Measurements from ENCODE around the gene MARK3. TPM values are rescaled to one million over a fixed set of nuclear protein-coding genes. Genes with fewer than 3 reads are reported as not detected.
A peak's percentile ranks its signal among the peaks of the same experiment; 100 is the strongest.

MARK3 gene
- total and polyA plus RNA-seq, 2 donors: 44.4 to 130 TPM

DNA sequence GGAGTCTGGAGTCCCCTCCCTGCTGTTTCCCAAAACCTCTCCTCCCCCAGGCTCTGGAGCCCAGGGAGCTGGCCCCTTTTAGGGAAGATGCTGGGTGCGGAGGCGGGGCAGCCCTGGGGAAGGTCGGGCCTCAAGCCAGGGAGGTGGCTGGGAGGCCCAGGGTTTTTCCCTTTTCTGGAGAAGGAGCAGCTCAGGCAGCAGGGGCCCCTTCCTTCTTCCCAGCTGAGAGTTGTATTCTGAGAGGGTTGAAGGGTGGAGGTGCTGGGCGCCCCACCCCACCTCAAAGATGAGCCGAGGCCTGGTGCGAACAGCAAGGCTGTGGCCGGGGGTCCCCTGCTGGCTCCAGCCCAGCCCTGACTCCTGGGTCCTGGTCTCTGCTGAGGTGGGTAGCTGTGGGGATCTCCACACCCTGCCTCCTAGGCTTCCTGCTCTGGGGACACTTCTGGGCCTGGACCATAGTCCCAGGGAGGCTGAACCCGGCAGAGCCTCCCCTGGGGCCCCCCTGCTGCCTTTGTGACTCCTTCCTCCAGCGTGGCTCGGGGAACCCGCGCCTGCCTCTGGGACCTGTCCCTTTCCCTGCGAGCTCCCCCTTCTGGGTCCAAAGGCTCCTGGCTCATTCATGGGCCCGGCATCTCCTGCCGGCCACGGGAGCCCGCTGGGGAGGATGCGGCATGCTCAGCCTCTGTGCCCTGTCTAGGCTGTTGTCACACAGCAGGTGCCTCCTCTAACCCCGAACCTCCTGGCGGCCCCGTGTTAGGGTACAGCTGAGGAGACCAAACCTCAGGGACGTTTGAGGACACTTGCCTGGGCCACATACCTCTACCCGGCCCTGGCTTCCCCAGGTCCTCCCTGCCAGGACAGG lies 148.2 kb downstream of the MARK3 start:
- peaks cover 6% of the 10 kb centered on the region for H3K4me1 ChIP-seq (ENCODE audit: insufficient read depth)

GRCh38 chr14:103533999-103534575 lies 148.9 kb downstream of the MARK3 start:
- Histone ChIP-seq H3K36me3 (ENCODE audit: insufficient read depth) (no peaks in the 10 kb centered on the region), H3K27ac (ENCODE audit: low read depth) (no peak overlapping the region), H3K4me3 (ENCODE audit: low read depth, low read length) (no peak overlapping the region), H3K4me1 (ENCODE audit: insufficient read depth) (peaks cover 6% of the 10 kb centered on the region)
- DNase-seq (ENCODE audit: extremely low spot score): no peak
- 60% methylated on average over 25 of the region's 25 CpGs for WGBS

More for the DNA sequence above, 148.2 kb downstream of the MARK3 start:
- Histone ChIP-seq H3K4me3 (ENCODE audit: low read depth, low read length) (no peak overlapping the region), H3K27ac (ENCODE audit: low read depth) (no peak overlapping the region), H3K36me3 (ENCODE audit: insufficient read depth) (no peaks in the 10 kb centered on the region)
- no peak for DNase-seq (ENCODE audit: extremely low spot score)
- 46% methylated on average over 23 of the region's 23 CpGs for WGBS

- DNase-seq (ENCODE audit: extremely low spot score): no peak
- peaks cover 6% of the 10 kb centered on the region for H3K4me1 ChIP-seq (ENCODE audit: insufficient read depth)
- no peak overlapping the region for H3K27ac ChIP-seq (ENCODE audit: low read depth)
- WGBS: 71% methylated on average over 22 of the region's 22 CpGs
- H3K36me3 ChIP-seq (ENCODE audit: insufficient read depth): no peaks in the 10 kb centered on the region
- H3K4me3 ChIP-seq (ENCODE audit: low read depth, low read length): no peak overlapping the region
Observed at GRCh38 chr14:103534576-103535061, 149.4 kb downstream of the MARK3 start.

DNA sequence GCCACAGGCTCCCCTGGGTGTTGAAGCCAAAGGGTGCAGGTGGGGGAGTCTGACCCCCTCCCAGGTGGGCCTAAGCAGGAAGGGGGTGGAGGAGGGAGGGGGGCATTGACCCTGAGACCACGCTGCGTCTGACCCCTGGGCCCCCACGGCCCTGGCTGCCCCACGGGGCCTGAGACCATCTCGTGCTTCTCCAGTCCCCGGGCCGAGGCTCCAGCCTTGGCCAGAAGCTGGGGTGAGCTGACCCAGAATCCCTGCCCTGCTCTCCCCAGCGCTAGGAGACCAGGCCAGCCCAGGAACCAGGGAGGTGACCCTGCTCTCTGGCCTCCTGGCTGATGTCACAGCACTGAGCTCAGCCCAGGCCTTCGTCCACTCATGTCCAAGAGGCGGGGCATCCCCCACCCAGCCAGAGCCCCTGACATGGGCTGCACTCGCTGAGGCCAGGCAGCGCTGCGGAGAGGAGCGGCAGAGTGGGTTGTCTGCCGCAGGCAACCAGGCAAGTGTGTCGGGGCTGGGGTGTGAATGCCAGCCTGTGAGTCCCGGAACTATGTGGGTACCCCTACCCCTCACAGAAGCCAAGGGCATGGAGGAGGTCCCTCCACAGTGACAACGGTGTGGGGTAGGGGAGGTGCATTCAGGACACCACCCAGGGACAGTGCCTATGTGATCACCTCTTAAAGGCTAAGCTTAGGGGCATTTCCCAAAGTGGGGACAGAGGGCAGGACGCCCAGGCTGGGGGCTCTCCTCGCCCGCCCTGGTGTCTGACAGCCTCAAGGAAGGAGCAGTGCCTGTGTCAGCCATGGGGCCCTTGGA lies 150.1 kb downstream of the MARK3 start:
- Histone ChIP-seq H3K4me1 (ENCODE audit: insufficient read depth) (no peaks in the 10 kb centered on the region), H3K27ac (ENCODE audit: low read depth) (no peak overlapping the region), H3K4me3 (ENCODE audit: low read depth, low read length) (no peak overlapping the region), H3K36me3 (ENCODE audit: insufficient read depth) (no peaks in the 10 kb centered on the region)
- no peak for DNase-seq (ENCODE audit: extremely low spot score)
- 60% methylated on average over 21 of the region's 21 CpGs for WGBS

DNA sequence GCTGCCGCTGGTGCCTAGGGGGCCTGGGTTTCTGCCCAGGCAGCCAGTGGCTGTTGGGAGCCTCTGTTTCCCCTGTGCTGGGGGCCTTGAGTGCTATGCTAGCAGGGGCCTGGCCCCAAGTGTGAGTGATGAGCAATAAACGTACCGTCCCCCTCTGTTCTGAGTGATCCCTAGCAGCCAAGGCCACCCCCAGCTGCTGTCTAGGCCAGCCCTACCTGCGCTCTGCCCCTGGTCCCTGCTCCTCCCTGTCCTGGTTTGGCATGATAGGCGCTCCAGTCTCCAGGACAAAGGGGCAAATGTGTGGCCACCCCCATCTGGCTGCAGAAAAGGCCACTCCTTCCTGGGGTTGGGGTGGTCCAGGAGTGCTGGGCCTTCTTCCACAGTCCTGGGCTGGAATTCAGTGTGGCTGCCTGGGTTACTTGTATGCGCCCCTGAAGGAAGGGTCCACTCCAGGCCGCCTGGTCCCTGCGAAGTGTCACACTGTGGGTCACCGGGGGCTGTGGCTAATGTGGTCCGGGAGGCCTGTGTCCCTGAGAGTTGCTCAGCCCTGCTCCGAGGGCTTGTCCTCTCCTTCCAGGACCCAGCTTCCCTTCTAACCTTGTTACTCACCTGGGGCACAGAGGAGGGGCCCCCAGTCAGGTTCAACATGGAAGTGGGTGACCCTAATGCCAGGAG lies 150.8 kb downstream of the MARK3 start:
- H3K36me3 ChIP-seq (ENCODE audit: insufficient read depth): no peaks in the 10 kb centered on the region
- WGBS: 84% methylated on average over 11 of the region's 11 CpGs
- H3K4me1 ChIP-seq (ENCODE audit: insufficient read depth): no peaks in the 10 kb centered on the region
- no peak overlapping the region for H3K27ac ChIP-seq (ENCODE audit: low read depth)
- H3K4me3 ChIP-seq (ENCODE audit: low read depth, low read length): no peak overlapping the region
- DNase-seq (ENCODE audit: extremely low spot score): no peak

DNA sequence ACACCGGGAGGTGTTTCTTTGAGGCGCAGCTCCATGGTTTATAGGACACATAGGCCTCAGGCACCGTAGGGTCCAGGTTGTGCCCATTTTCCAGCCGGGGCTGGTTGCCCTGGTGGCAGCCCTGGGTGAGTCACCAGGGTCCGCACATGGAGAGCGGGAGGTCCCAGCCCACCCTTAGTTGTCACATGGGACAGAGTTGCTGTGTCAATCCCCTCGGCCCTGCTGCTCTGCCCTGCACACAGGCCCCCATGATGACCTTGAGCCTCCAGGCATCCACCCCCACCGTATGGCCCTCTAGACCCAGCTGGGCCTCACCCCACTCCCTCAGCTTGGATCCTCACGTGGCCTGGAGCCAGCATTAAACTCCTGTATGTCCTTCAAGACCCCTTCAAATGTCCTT lies 151.5 kb downstream of the MARK3 start:
- H3K4me3 ChIP-seq (ENCODE audit: low read depth, low read length): no peak overlapping the region
- H3K4me1 ChIP-seq (ENCODE audit: insufficient read depth): no peaks in the 10 kb centered on the region
- H3K36me3 ChIP-seq (ENCODE audit: insufficient read depth): no peaks in the 10 kb centered on the region
- no peak overlapping the region for H3K27ac ChIP-seq (ENCODE audit: low read depth)
- DNase-seq (ENCODE audit: extremely low spot score): no peak
- WGBS: 77% methylated on average over 9 of the region's 9 CpGs

DNA sequence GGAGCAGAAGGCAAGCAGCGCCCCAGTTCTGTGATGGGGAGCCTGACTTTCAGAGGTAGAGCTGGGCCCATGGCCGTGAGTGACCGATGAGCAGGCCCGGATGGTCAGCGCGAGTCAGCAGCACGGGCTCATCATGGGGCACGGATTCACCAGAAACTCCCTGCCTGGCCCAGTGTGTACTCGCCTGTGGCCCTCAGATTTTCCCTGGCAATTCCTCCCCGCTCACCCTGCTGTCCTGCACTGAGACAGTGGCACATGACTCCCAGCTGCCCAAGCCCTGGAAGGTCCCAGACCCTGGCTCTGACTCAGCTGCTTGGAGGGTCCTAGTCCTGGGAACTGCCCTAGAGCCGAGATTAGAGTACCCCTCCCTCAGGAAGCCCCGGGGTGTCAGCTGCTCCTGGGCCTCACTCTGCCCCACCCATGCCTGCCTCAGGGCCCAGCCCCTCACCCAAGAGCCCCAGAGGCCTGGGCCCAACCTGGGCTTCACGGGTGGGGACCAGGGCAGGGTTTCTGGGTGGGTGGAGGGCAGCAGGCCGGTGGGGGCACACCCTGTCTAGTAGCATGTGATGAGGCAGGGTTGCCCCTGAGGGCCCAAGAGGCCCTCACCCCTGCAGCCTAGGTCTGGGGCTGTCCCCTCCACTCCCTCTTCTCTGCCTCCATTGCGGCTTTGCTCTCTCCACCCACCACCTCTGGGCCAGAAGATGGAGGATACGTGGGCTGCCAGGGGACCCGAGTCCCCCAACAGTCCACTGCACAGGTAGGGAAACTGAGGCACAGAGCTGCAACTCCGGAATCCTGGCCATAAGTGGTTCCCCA lies 152.2 kb downstream of the MARK3 start:
- no peak for DNase-seq (ENCODE audit: extremely low spot score)
- Histone ChIP-seq H3K27ac (ENCODE audit: low read depth) (no peak overlapping the region), H3K4me1 (ENCODE audit: insufficient read depth) (no peaks in the 10 kb centered on the region), H3K4me3 (ENCODE audit: low read depth, low read length) (no peak overlapping the region), H3K36me3 (ENCODE audit: insufficient read depth) (no peaks in the 10 kb centered on the region)
- WGBS: 73% methylated on average over 18 of the region's 18 CpGs

DNA sequence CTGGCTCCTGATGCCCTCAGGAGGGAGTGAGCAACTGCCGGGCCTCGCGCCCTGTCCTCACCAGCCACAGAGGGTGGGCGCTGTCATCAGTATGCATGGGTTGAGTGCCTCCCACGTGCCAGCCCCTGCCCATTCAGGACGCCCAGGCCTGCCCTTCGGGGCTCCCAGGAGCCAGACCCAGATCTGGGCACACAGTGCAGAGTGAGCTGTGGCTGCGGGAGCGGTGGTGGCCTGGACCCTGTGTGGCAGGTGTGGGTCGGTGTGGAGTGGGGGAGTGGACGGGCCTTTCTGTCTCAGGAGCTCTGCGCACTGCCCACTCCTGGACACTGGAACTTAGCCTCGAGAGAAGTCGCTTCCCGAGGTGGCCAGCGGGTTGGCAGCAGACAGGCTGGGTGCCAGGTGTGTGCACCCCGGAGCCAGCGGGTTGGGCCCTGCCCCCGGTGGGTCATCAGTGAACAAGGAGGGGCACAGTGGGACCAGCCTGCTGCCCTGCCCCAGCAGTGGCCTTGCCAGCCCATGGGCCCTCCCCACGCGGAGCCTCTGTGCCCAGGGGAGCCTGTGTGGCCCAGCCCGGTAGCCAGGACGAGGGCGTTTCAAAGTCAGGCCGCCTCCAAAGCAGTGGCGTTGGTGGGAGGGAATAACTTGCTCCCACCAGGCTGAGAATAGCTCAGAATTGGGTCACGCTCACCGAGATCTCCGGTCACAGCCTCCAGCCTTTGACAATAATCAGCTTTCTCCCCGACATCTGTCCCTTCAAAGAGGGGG lies 153.3 kb downstream of the MARK3 start:
- no peak overlapping the region for H3K4me3 ChIP-seq (ENCODE audit: low read depth, low read length)
- H3K4me1 ChIP-seq (ENCODE audit: insufficient read depth): no peaks in the 10 kb centered on the region
- 51% methylated on average over 30 of the region's 30 CpGs for WGBS
- no peaks in the 10 kb centered on the region for H3K36me3 ChIP-seq (ENCODE audit: insufficient read depth)
- DNase-seq (ENCODE audit: extremely low spot score): no peak
- no peak overlapping the region for H3K27ac ChIP-seq (ENCODE audit: low read depth)

GRCh38 chr14:103539056-103539825 lies 154.0 kb downstream of the MARK3 start:
- no peaks in the 10 kb centered on the region for H3K36me3 ChIP-seq (ENCODE audit: insufficient read depth)
- DNase-seq (ENCODE audit: extremely low spot score): no peak
- WGBS: 74% methylated on average over 28 of the region's 28 CpGs

DNA sequence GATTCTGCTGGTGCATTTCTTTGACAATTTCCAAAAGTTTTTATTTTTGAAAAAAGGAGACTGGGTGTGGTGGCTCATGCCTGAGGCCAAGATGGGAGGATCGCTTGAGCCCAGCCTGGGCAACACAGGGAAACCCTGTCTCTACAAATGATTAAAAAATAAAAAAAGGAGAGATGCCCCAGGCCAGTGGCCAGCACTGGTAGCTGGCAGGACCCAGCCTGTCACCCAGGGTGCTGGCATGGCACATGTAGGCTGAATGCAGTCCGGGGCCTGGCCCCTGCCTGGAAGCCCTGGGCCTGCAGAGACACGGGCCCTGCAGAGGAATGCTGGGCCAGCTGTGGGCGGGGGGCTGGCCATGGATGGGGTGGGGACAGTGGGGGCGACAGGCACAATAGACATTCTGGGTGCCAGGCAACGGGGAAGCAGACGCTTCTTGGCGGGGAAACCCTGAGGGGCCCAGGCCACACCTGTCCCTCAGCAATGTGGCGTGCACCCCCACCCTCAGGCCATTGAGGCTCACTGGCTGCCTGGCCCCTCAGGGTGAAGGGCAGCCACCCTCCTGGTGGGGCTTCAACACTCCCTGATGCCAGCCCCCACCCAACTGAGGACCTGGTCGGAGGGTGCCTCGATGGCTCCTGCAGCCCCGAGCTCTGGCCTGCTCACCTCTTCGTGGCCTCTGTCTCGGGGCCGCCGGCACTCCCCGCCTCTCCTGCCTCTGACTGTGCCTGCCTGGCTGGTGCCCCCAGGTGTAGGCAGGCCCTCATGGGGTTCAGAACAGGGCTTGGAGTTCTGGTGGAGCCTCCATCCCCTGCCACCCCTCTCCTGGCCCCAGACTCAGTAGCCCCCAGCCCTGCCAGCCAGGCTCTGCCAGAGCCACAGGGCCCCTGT lies 155.8 kb downstream of the MARK3 start:
- no peak for DNase-seq (ENCODE audit: extremely low spot score)

More at GRCh38 chr14:103539056-103539825, 154.0 kb downstream of the MARK3 start:
- Histone ChIP-seq H3K4me3 (ENCODE audit: low read depth, low read length) (no peak overlapping the region), H3K4me1 (ENCODE audit: insufficient read depth) (no peaks in the 10 kb centered on the region), H3K27ac (ENCODE audit: low read depth) (no peak overlapping the region)

More for the DNA sequence above, 155.8 kb downstream of the MARK3 start:
- H3K4me3 ChIP-seq (ENCODE audit: low read depth, low read length): no peak overlapping the region
- no peaks in the 10 kb centered on the region for H3K4me1 ChIP-seq (ENCODE audit: insufficient read depth)
- H3K36me3 ChIP-seq (ENCODE audit: insufficient read depth): no peaks in the 10 kb centered on the region
- WGBS: 58% methylated on average over 17 of the region's 17 CpGs
- peak overlapping the region; percentile 40 for H3K27ac ChIP-seq (ENCODE audit: low read depth)
